ENCODE data around the gene TMEM221. TPM values are rescaled to one million over a fixed set of nuclear protein-coding genes. Genes with fewer than 3 reads are reported as not detected.

TMEM221 gene
- total RNA-seq, 1 donor from 2014 or later, result 6.0 TPM

DNA sequence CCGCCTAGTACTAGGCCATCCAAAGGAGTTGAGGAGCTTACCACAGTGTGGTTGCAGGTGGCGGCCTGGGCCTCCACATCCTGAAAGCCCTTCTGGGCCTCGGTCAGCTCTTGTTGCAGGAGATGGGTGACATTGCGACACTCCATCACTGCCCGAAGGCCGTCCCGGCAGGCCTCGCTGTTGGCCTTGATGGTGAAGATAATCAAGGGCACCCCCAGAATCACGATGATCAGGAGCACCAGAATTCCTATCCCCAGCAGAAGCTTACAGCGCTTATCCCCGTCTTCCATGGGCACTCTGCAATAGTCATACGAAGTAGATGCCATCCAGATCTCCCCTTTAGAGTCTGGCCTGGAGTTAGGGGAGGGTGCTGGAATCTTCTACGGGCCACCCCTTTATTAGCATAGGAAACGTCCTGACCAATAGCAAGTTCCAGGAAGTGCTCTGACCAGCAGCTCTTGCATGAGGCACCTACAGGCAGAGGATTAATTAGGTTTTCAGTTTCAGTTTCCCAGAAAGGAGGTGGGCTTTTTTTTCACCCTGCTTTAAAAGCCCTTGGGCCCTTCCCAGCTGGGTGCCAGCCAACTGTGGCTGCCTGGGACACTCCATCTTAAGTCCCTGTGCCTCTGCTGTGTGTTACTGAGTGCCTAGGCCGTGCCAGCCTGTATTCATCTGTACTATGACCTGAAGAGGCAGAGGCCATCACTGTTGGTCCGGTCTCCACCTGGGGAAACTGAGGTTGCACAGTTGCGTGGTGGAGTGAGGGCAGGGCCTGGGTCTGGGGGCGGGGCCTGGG is 43.0 kb downstream of the TMEM221 start, which contains the start of gene BST2:
BST2 (minus strand) TSS at position 381 of the 796 bp plus-strand sequence; CDS start at position 326, 55 bp downstream.
- Mint-ChIP-seq H3K4me3 (peak within 1 kb of the TSS; percentile 83), H3K27me3 (ENCODE audit: low read depth) (no peaks in the 10 kb centered on the region), H3K27ac (peak within 1 kb of the TSS; percentile 93), H3K9me3 (no peaks in the 10 kb centered on the region), H3K4me1 (peaks cover 37% of the 10 kb centered on the region), H3K36me3 (peaks cover 5% of the 10 kb centered on the region)
- DNase-seq (ENCODE audit: low spot score in 2 of 2, unreplicated experiment in 2 of 2), result peak in 1 of 2 experiments; percentile 61
- TF ChIP-seq, protein P1, sequence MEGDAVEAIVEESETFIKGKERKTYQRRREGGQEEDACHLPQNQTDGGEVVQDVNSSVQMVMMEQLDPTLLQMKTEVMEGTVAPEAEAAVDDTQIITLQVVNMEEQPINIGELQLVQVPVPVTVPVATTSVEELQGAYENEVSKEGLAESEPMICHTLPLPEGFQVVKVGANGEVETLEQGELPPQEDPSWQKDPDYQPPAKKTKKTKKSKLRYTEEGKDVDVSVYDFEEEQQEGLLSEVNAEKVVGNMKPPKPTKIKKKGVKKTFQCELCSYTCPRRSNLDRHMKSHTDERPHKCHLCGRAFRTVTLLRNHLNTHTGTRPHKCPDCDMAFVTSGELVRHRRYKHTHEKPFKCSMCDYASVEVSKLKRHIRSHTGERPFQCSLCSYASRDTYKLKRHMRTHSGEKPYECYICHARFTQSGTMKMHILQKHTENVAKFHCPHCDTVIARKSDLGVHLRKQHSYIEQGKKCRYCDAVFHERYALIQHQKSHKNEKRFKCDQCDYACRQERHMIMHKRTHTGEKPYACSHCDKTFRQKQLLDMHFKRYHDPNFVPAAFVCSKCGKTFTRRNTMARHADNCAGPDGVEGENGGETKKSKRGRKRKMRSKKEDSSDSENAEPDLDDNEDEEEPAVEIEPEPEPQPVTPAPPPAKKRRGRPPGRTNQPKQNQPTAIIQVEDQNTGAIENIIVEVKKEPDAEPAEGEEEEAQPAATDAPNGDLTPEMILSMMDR (IDR thresholded peaks at IDR 0.05; ENCODE audit: unreplicated experiment), result no peak

DNA sequence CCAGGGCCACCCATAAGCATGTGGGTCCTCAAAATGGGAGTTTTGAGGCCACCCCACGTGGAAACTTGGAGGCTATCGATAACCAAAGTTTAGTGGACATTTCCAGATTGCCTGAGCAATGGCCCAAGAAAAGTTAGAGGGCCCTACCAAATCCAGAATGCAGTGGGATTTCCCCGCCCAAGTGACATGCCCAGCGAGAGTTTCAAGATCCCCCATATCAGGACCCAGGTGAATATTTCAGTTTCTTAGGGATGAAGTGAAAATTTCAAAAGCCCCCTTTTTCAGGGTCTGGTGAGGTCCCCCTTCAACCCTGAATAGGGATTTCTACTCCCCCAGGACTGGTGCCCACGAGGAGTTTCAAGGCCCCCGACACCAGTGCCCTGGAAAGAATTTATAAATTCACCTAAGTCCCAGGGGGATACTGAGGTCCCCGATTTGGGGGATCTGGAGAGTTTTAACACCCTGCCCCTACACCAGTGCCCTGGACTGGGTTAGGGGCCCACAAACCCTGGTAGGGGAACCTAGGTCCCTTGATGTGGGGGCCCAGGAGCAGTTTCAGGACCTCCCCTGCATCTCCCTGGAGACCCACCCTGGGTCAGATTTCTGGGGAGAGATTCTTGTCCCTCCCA is 43.7 kb downstream of the TMEM221 start:
- peak overlapping the region; percentile 93 for H3K27ac Mint-ChIP-seq
- H3K9me3 Mint-ChIP-seq, result no peaks in the 10 kb centered on the region
- no peak for DNase-seq (ENCODE audit: low spot score in 2 of 2, unreplicated experiment in 2 of 2)
- peaks cover 37% of the 10 kb centered on the region for H3K4me1 Mint-ChIP-seq
- peaks cover 6% of the 10 kb centered on the region for H3K36me3 Mint-ChIP-seq
- no peaks in the 10 kb centered on the region for H3K27me3 Mint-ChIP-seq (ENCODE audit: low read depth)
- TF ChIP-seq, protein P1 (IDR thresholded peaks at IDR 0.05; ENCODE audit: unreplicated experiment), result no peak
- H3K4me3 Mint-ChIP-seq, result peak overlapping the region; percentile 83

DNA sequence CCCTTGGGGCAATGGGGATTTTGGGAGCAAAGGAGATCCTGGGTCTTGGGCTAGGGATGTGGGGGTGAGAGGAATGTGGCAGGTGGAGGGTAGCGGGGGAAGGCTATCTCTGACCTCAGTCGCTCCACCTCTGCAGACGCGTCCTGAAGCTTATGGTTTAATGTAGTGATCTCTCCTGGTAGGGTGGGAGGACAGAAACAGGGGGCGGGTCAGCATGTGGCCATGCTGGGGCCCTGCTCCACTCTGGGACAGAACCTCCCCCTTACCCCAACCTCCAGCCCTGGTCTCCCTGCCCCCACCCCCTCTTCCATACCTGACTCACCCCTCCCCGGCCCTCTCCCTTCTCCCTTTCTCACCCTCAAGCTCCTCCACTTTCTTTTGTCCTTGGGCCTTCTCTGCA is 44.5 kb downstream of the TMEM221 start:
- Mint-ChIP-seq H3K4me3 (peak overlapping the region; percentile 83), H3K36me3 (peaks cover 6% of the 10 kb centered on the region), H3K4me1 (peaks cover 37% of the 10 kb centered on the region), H3K9me3 (no peaks in the 10 kb centered on the region), H3K27me3 (ENCODE audit: low read depth) (no peaks in the 10 kb centered on the region), H3K27ac (peak overlapping the region; percentile 93)
- no peak for DNase-seq (ENCODE audit: low spot score in 2 of 2, unreplicated experiment in 2 of 2)
- TF ChIP-seq, protein P1 (IDR thresholded peaks at IDR 0.05; ENCODE audit: unreplicated experiment), result no peak

DNA sequence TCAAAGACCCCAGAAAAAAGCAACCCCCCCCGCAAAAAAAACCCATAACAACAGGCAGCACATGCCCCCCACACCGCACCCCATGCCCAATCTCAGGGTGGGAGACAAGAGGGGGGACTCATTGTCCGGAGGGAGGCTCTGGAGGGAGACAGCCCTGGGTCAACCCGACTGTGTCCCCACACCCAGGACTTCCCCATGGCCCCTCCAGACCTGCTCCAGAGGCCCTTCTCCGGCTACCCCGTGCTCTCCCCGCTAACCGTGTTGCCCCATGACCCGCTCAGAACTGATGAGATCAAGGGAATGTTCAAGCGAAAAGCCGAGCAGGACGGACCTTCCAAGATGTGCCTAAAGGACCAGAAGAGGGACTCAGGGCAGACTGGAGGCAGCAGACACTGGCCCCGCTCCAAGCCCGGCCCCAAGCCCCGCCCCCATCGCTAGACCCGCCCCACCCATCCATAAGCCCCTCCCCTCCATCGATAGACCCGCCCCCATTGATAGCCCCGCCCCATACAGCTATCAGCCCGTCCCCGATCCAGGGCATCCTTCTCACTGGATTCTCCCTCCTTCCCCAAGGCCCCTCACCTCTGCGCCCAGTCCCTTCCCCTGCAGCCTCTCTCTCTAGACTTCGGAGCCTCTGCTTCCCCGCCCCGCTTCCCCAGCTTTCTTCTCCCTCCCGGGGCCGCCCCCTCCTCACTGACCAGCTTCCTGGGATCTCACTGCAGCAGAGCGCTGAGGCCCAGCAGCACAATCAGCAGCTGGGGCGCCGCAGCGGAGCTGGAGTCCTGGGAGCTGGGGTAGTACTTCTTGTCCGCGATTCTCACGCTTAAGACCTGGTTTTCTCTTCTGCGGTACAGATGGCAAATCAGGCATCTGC is 45.2 kb downstream of the TMEM221 start:
- Mint-ChIP-seq H3K27me3 (ENCODE audit: low read depth) (no peaks in the 10 kb centered on the region), H3K4me3 (peak overlapping the region; percentile 83), H3K27ac (peak overlapping the region; percentile 93), H3K4me1 (peaks cover 37% of the 10 kb centered on the region), H3K36me3 (peaks cover 6% of the 10 kb centered on the region), H3K9me3 (no peaks in the 10 kb centered on the region)
- TF ChIP-seq, protein P1 (IDR thresholded peaks at IDR 0.05; ENCODE audit: unreplicated experiment), result no peak
- peak in 1 of 2 experiments; percentile 56 for DNase-seq (ENCODE audit: low spot score in 2 of 2, unreplicated experiment in 2 of 2)

DNA sequence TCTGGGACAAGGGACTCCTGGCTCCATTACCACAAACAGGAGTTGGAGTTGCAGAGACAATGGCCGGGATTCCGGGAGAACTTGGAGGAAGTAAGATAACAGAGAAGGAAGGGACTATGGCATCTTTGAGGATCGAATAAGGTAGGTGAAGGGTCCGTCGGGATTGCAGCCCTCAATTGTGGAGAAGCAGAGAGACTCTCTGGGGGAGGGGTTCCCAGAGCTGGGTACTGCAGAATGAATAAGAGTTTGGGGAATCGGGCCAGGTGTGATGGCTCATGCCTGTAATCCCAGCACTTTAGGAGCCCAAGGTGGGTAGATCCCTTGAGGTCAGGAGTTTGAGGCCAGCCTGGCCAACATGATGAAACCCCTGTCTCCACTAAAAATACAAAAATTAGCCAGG is 46.8 kb downstream of the TMEM221 start:
- Mint-ChIP-seq H3K36me3 (peaks cover 10% of the 10 kb centered on the region), H3K27me3 (ENCODE audit: low read depth) (no peaks in the 10 kb centered on the region), H3K27ac (no peak overlapping the region), H3K4me3 (no peak overlapping the region), H3K4me1 (peaks cover 26% of the 10 kb centered on the region), H3K9me3 (no peaks in the 10 kb centered on the region)
- no peak for DNase-seq (ENCODE audit: low spot score in 2 of 2, unreplicated experiment in 2 of 2)
- TF ChIP-seq, protein P1 (IDR thresholded peaks at IDR 0.05; ENCODE audit: unreplicated experiment), result no peak

Measured in mesothelial cell of epicardium (in vitro differentiated cells).